GM06990 (cell line): Measurements from ENCODE around the gene ATP10A.
A peak's percentile ranks its signal among the peaks of the same experiment; 100 is the strongest.

Experiments
- DNase-seq: peaks from one replicate; pipeline ENCODE4 v3.0.0-alpha.2; 2011; ENCODE audit not compliant: insufficient read length; ENCODE audit errors: extremely low read depth
- H3K27me3 ChIP-seq: replicated peaks from 2 replicates; pipeline ENCODE4 v1.6.0; 2011; ENCODE audit warnings: low read length; ENCODE audit not compliant: control insufficient read depth, insufficient read depth
- H3K36me3 ChIP-seq: 2 replicates; pipeline ENCODE4 v1.5.1; 2011; ENCODE audit warnings: low read length; ENCODE audit not compliant: control insufficient read depth, insufficient read depth
- H3K4me3 ChIP-seq: replicated peaks from 2 replicates; pipeline ENCODE4 v1.5.1; 2011; ENCODE audit warnings: low read depth, mild to moderate bottlenecking, control low read depth, low read length
- TF ChIP-seq, protein P1 (sequence below): IDR thresholded peaks from 2 replicates; pipeline ENCODE4 v1.5.1; 2011; ENCODE audit warnings: low read length, control low read depth, mild to moderate bottlenecking, inconsistent platforms; ENCODE audit not compliant: insufficient read depth, poor library complexity, severe bottlenecking

Gene ATP10A

DNA sequence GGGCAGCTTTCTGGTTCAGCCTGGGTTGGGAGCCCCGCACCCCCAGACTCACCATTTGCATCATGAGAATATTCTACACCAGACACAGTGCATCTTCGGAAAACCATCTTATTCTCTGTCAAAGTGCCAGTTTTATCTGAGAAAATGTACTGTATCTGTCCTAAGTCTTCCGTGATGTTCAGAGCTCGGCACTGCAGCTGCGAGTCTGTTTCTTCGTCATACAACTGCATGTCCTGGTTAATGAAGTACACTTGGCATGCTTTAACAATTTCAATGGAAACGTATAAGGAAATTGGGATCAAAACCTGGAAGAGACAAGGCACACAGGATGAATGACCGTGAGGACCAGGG, 141.5 kb downstream of the ATP10A start:
- DNase-seq: no peak
- Histone ChIP-seq H3K27me3 (no peaks in the 10 kb centered on the region), H3K36me3 (no peaks in the 10 kb centered on the region)

DNA sequence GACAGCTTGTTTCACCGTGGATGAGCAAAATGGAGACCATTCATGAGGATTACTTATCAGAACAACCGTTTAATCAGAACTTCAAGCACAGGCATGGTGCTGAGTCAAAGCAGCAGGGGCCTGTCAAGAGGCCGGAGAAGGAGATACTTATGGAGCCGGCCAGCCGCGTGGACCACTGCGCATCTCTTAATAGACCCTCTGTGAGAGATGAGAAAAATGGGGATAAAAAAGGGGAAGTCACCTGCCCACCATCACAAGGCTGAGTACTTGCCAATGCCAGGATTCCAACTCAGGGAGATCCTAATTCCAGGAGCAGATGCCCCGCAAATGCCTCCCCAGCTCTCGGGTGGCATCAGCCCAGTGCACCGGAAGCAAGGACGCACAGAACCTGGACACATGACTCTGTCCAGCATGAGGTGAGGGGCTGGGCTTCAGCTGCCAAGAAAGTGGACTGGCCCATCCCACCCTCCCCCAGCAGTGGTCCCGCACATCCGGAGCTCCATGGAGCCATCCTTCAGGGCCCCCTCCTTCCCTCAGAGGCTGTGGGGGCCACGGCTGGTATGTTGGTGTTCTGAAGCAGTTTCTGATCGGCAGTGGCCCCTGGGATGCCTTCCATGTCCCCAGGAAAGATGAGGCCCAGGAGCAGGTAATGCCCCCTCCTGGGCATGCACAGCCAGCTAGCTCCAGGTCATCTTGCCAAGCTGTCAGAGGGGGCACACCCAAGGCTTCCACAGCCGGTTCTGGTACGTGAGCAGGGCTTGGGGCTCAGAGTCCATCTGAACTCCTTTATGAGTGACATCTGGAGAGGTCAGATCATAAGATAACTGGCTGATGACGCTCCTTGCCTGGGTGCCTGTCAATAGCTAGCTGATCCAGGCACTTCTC, 143.8 kb downstream of the ATP10A start:
- TF ChIP-seq, protein P1, sequence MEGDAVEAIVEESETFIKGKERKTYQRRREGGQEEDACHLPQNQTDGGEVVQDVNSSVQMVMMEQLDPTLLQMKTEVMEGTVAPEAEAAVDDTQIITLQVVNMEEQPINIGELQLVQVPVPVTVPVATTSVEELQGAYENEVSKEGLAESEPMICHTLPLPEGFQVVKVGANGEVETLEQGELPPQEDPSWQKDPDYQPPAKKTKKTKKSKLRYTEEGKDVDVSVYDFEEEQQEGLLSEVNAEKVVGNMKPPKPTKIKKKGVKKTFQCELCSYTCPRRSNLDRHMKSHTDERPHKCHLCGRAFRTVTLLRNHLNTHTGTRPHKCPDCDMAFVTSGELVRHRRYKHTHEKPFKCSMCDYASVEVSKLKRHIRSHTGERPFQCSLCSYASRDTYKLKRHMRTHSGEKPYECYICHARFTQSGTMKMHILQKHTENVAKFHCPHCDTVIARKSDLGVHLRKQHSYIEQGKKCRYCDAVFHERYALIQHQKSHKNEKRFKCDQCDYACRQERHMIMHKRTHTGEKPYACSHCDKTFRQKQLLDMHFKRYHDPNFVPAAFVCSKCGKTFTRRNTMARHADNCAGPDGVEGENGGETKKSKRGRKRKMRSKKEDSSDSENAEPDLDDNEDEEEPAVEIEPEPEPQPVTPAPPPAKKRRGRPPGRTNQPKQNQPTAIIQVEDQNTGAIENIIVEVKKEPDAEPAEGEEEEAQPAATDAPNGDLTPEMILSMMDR: no peak
- no peaks in the 10 kb centered on the region for H3K27me3 ChIP-seq
- DNase-seq: no peak
- peak overlapping the region; percentile 64 for H3K4me3 ChIP-seq
- no peaks in the 10 kb centered on the region for H3K36me3 ChIP-seq

More for the DNA sequence above, 141.5 kb downstream of the ATP10A start:
- H3K4me3 ChIP-seq: no peak overlapping the region
- TF ChIP-seq, protein P1: no peak

DNA sequence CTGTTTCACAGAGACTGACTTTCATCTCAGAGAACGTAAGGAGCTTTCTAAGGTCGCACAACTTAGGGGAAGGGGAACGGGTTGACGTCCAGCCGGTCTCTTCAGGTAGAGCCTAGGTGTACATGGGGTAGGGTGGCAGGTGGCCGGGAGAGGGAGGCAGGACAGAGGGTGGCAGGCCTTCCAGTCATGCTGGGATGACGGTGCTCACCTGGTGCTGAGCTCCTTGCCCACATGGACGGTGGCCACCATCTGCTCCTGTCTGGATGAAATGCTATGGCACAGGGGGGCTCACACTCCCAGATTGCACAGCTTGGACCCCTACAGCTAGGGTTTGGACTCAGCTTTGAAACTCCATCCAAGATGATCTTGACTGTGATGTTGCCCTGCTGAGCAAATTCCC, 144.5 kb downstream of the ATP10A start:
- H3K4me3 ChIP-seq: peak overlapping the region; percentile 64
- no peaks in the 10 kb centered on the region for H3K27me3 ChIP-seq
- no peaks in the 10 kb centered on the region for H3K36me3 ChIP-seq
- TF ChIP-seq, protein P1: no peak
- DNase-seq: no peak

DNA sequence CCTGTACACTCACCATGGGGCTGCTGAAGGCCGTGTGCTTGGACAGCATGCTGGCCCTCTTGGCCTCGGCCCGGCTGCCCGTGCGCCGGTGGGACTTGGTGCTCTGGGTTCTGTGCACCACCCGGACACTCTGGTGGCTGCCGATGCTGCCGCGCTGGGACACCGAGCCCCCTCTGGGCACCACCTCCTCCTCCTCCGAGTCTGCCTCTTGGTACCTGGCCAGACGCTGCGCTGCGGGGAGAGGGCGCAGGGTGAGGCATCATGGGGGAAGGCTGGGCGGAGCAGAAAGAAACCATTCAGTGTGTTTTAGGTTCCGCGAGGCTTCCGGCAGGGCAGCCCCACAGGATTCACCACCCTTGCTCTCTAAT, 145.0 kb downstream of the ATP10A start:
- DNase-seq: no peak
- Histone ChIP-seq H3K27me3 (no peaks in the 10 kb centered on the region), H3K36me3 (no peaks in the 10 kb centered on the region), H3K4me3 (peak overlapping the region; percentile 64)
- TF ChIP-seq, protein P1: no peak

DNA sequence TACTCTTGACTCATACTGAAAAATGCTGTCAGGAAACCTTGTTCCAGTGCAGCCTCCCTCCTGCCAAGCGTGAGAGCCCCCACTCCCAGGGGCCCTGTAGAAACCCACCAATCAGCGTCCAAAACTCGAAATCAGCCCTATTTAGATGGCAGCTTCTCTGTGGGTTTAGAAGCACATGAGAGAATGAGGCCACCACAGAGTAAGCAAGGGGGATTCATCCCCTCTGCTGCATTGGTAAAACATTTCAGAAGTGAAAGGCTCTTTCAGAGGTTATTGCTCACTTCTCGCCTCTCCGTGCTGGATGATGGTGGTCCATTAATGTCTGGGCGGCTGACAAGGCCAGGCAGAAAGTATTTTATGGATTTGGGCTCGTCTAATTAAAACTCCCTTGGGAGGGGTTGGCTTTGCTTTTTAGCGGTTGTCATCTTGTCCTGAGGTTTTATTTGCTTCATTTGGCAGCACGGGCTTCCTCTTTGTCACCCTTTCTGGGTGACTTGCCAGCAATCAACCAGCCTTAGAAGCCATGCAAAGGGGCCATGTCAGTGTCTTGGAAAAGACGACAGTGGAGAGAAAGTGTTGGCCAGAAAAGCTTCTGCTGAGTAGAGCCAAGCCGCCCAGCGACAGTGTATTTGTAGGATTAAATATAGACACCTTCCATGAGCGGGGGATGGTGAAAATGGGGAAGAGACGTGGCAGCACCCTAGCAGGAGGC, 145.5 kb downstream of the ATP10A start:
- Histone ChIP-seq H3K27me3 (no peaks in the 10 kb centered on the region), H3K4me3 (peak overlapping the region; percentile 64), H3K36me3 (no peaks in the 10 kb centered on the region)
- TF ChIP-seq, protein P1: no peak
- DNase-seq: peak; percentile 16

DNA sequence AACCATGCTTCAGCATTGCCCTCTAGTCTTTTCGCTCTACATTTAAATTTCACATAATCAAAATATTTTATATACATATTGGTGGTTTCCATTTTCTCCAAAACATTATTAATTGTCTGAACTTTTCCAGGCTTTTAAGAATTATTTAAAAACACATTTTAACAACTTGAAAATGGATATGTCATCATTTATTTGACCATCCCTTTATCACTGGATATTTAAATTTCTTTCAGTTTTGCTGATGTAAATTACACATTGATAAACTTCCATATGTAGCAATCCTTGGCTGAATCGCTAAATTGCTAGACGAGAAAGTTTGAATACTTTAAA, 146.0 kb downstream of the ATP10A start:
- TF ChIP-seq, protein P1: no peak
- DNase-seq: no peak
- no peaks in the 10 kb centered on the region for H3K36me3 ChIP-seq
- no peaks in the 10 kb centered on the region for H3K27me3 ChIP-seq
- no peak overlapping the region for H3K4me3 ChIP-seq
